AG09309 (cell line): ENCODE results near the gene TPGS2.

ENCODE experiments used
- DNase-seq: peaks from one replicate; pipeline ENCODE4 v3.0.0-alpha.2; 2010; ENCODE audit warnings: low read depth
- H3K4me3 ChIP-seq: 2 replicates; pipeline ENCODE4 v1.5.1; 2011; ENCODE audit warnings: mild to moderate bottlenecking, low read depth, low read length, moderate library complexity; ENCODE audit not compliant: control insufficient read depth
- TF ChIP-seq, protein P1 (sequence below): IDR thresholded peaks from 2 replicates; pipeline ENCODE4 v1.5.1; 2011; ENCODE audit warnings: mild to moderate bottlenecking, low read depth, low read length, inconsistent platforms; ENCODE audit not compliant: insufficient read depth, control insufficient read depth; ENCODE audit errors: missing control alignments

Gene TPGS2

DNA sequence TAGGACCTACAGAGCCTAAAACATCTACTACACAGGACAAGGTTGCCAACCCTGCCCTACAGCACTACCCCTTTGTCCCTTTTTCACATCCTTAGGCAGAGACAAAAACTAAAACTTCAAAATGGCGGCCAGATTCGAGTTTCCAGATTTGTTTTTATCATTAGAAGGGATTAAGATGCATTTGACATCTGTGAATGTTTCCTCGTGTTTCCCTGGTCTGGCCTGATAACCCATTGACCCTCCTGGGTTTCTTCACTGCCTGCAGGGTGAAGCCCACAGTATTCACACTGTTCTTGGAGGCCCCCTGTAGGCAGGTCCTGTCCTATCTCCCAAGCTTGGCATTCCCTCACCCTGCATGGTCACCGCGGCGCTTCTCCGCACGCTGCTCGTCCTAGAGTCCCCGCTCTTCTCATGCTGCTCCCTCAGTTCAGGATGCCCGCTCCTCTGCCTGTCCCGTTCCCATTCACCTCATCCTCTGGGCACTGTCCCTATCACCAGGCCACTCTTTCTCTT is 67.6 kb downstream of the TPGS2 start:
- TF ChIP-seq, protein P1, sequence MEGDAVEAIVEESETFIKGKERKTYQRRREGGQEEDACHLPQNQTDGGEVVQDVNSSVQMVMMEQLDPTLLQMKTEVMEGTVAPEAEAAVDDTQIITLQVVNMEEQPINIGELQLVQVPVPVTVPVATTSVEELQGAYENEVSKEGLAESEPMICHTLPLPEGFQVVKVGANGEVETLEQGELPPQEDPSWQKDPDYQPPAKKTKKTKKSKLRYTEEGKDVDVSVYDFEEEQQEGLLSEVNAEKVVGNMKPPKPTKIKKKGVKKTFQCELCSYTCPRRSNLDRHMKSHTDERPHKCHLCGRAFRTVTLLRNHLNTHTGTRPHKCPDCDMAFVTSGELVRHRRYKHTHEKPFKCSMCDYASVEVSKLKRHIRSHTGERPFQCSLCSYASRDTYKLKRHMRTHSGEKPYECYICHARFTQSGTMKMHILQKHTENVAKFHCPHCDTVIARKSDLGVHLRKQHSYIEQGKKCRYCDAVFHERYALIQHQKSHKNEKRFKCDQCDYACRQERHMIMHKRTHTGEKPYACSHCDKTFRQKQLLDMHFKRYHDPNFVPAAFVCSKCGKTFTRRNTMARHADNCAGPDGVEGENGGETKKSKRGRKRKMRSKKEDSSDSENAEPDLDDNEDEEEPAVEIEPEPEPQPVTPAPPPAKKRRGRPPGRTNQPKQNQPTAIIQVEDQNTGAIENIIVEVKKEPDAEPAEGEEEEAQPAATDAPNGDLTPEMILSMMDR = no peak
- no peak overlapping the region for H3K4me3 ChIP-seq
- no peak for DNase-seq

DNA sequence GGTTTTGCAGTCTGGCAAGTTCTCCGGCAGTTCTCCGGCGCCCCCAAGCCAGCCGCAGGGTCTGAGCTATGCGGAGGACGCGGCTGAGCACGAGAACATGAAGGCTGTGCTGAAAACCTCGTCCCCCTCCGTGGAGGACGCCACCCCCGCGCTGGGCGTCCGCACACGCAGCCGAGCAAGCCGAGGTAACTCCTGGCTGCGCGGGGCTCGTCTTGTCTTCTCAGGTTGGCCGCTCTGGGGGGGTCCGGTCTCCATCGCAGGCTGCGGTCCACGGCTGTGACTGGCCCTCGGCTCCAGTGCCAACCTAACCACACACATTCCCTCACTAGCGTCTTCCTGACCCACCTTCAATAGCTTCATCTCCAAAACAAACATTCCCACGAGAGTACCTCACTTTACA is 68.2 kb downstream of the TPGS2 start:
- H3K4me3 ChIP-seq = no peak overlapping the region
- TF ChIP-seq, protein P1 = no peak
- DNase-seq = no peak

DNA sequence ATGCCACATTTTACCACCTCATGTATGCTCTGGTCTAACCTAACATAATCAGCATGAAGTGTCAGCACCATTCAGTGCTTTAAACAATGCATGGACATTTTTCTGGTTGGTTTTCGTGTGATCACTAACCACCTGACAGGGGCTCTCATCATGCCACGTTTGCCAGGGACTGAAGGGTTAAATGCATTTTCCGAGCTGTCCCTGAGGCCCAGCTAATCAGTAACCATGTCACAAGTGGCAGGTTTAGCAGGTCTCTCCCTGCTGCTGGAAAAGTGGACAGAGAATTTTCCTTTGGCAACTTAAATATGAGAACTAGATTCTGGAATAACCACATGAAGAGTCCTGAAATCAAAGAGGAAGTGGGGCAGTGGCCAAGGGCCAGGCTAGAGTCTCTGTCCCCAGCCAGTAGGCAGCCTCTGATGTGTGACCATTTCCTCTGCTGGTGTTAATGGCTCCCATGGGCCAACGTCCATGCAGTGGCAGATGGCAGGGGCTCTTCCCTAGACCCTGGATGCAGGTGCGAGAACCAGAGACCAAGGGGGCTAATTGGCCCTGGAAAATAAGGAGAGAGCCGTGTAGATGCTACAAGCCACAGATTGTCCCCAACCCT is 69.5 kb downstream of the TPGS2 start:
- TF ChIP-seq, protein P1 = no peak
- no peak overlapping the region for H3K4me3 ChIP-seq
- DNase-seq = no peak

DNA sequence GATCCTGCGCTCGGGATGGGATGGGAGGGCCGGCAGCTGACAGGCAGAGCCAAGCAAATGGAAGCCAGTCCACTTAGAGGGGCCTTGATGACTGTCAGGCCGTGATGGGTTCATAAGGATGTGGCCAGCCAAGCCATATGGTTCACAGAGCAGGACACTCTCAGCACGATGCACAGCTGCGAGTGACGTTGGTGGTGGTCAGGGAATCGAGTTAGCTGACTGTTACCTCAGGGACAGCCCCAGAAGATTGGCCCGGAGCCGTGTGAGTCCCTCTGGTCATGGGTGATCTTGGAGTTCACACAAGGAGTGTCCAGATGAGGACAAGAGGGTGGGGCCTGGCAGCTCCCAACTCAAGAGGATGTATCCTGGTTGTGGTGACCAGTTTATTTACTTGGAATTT is 70.2 kb downstream of the TPGS2 start:
- TF ChIP-seq, protein P1 = no peak
- no peak for DNase-seq
- H3K4me3 ChIP-seq = no peak overlapping the region

DNA sequence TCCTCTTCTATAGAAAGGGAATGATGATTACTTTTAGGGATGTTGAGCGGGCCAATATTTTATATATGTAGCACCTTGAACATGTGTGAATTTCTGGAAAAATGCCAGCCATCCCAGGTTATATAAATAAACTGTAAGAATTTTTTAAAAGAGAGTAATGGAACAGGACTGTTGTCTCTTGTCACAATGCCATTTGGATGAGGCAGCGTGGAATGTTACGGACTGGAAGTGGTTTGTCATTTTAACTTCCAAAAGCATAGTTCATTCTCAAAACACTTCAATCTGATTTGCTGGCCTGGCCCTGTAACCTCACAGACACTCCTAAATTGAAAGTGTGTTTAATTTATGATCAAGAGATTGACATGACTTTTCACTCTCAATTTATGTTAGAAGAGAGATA is 70.8 kb downstream of the TPGS2 start:
- TF ChIP-seq, protein P1 = no peak
- H3K4me3 ChIP-seq = no peak overlapping the region
- no peak for DNase-seq

DNA sequence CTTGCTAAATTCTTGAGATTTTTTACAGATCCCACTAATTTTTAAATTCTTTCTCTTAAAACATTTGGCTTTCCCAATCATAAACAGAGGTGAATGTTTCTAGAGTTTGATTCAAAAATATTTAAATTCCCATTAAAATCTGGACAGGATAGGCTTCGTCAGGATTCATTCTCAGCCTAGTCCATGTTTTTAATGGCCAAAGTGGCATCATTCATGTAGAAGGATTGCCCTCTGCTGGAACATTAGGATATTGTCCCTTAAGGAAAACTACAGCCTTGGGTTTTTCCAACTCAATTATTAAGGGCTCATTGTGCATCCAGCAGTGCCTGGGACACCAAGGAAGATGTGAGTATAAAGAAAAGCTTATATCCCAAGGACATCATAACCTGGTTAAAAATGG is 71.7 kb downstream of the TPGS2 start:
- H3K4me3 ChIP-seq = no peak overlapping the region
- DNase-seq = peak; percentile 46
- TF ChIP-seq, protein P1 = peak; percentile 65
